BJ (cell line): ENCODE data around the gene DENND4C. TPM values are rescaled to one million over a fixed set of nuclear protein-coding genes. Genes with fewer than 3 reads are reported as not detected.

Experiments
- CTCF ChIA-PET: fragments of 350-600 bp; formaldehyde crosslinking; extraction: SDS; loops from one replicate; lab custom pipeline; 2021; ENCODE audit warnings: antibody characterized with exemption, inconsistent platforms; lab: Yijun Ruan, JAX
- POLR2A ChIA-PET: fragments of 300-600 bp; sonication (Branson Sonifier 250); formaldehyde crosslinking; extraction: SDS; loops from one replicate; lab custom pipeline; 2021; ENCODE audit warnings: antibody characterized with exemption; lab: Charles Lee
- DNase-seq: peaks from one replicate; pipeline ENCODE4 v3.0.0-alpha.2; 2011; ENCODE audit warnings: low read depth
- H3K27me3 ChIP-seq: 2 replicates; pipeline ENCODE4 v1.6.0; 2011; ENCODE audit warnings: low read length; ENCODE audit not compliant: control insufficient read depth, insufficient read depth
- H3K36me3 ChIP-seq: 2 replicates; pipeline ENCODE4 v1.5.1; 2011; ENCODE audit warnings: low read length; ENCODE audit not compliant: control insufficient read depth, insufficient read depth
- H3K4me3 ChIP-seq: 2 replicates; pipeline ENCODE4 v1.5.1; 2011; ENCODE audit warnings: low read depth, mild to moderate bottlenecking, control low read depth, low read length
- CTCF ChIP-seq: IDR thresholded peaks from 2 replicates; pipeline ENCODE4 v1.5.1; 2011; ENCODE audit warnings: low read depth, mild to moderate bottlenecking, control low read depth, inconsistent platforms, low read length, moderate library complexity; ENCODE audit not compliant: insufficient read depth
- polyA minus RNA-seq: library from RNA; depleted of rRNA, polyadenylated mRNA; stranded (reverse); fragments of >200 nt; gene quantifications from 2 replicates; pipeline ENCODE4 v1.2.3, GENCODE V29; 2011; rRNA and poly(A)+ RNA removed
- polyA plus RNA-seq: library from polyadenylated mRNA; depleted of rRNA; stranded (reverse); fragments of >200 nt; gene quantifications from 2 replicates; pipeline ENCODE4 v1.2.3, GENCODE V29; 2011; rRNA removed

Gene DENND4C
- 12.2 and 20.9 TPM in 2 replicates for polyA plus RNA-seq
- 20.7 and 21.7 TPM in 2 replicates for polyA minus RNA-seq

GRCh38 chr9:19230355-19231125 lies at the start of gene DENND4C:
DENND4C (plus strand) TSS chr9:19230693; CDS start chr9:19276175, 45,482 bp downstream.
- no peak for TF ChIP-seq CTCF

GRCh38 chr9:19180991-19181390 lies 49.5 kb upstream of the DENND4C start:
- ChIA-PET POLR2A (no interaction called here), CTCF (no interaction called here)
- DNase-seq, result no peak
- no peaks in the 10 kb centered on the region for H3K36me3 ChIP-seq
- no peak for TF ChIP-seq CTCF
- H3K4me3 ChIP-seq, result no peak overlapping the region
- no peaks in the 10 kb centered on the region for H3K27me3 ChIP-seq

More at GRCh38 chr9:19230355-19231125, at the start of gene DENND4C:
- no peaks in the 10 kb centered on the region for H3K36me3 ChIP-seq
- H3K27me3 ChIP-seq, result no peaks in the 10 kb centered on the region
- ChIA-PET POLR2A (interaction anchor here (0.5 kb wide), 1 partner anchor 137 kb away, joined by 4 read pairs; no protein-coding TSS in a partner anchor), CTCF (no interaction called here)
- H3K4me3 ChIP-seq, result peak within 1 kb of the TSS; percentile 99
- DNase-seq, result peak; percentile 26

- no peak for TF ChIP-seq CTCF
- H3K27me3 ChIP-seq, result no peaks in the 10 kb centered on the region
- H3K36me3 ChIP-seq, result no peaks in the 10 kb centered on the region
- no peak overlapping the region for H3K4me3 ChIP-seq
- POLR2A ChIA-PET, result no interaction called here
- CTCF ChIA-PET, result no interaction called here
- no peak for DNase-seq
Observed at GRCh38 chr9:19181561-19181960, 48.9 kb upstream of the DENND4C start.

GRCh38 chr9:19184144-19184917 lies 46.2 kb upstream of the DENND4C start:
- Histone ChIP-seq H3K36me3 (no peaks in the 10 kb centered on the region), H3K4me3 (no peak overlapping the region), H3K27me3 (no peaks in the 10 kb centered on the region)
- no peak for TF ChIP-seq CTCF
- DNase-seq, result peak; percentile 77
- CTCF ChIA-PET, result interaction anchor here (0.6 to 3.0 kb wide), 5 partner anchors 10 to 929 kb away, joined by 3 to 9 read pairs (median 3); partner anchors contain the start of gene RRAGA
- POLR2A ChIA-PET, result interaction anchor here (1.0 kb wide), 1 partner anchor 135 kb away, joined by 7 read pairs; the partner anchor contains the start of gene RRAGA

GRCh38 chr9:19185191-19185590 lies 45.3 kb upstream of the DENND4C start:
- CTCF ChIA-PET, result interaction anchor here (0.7 to 0.9 kb wide), 2 partner anchors 11 to 40 kb away, joined by 3 to 5 read pairs; no protein-coding TSS in a partner anchor

More at GRCh38 chr9:19185191-19185590, 45.3 kb upstream of the DENND4C start:
- Histone ChIP-seq H3K4me3 (no peak overlapping the region), H3K27me3 (no peaks in the 10 kb centered on the region), H3K36me3 (no peaks in the 10 kb centered on the region)
- TF ChIP-seq CTCF, result no peak
- POLR2A ChIA-PET, result interaction anchor here (1.0 kb wide), 1 partner anchor 136 kb away, joined by 7 read pairs; the partner anchor contains the start of gene RRAGA
- DNase-seq, result no peak
